Stimulated activated CD4-positive, alpha-beta T cell treated with anti-CD3 and anti-CD28 coated beads, Interleukin-15, amount 100 ng/mL, for 1 hour (primary cell): ENCODE data around the gene ATP5F1D.
"Not testable (repeated sequence)": the region's sequence is repeated elsewhere in the genome, so short reads cannot be mapped to it uniquely, and the experiment has no call there.

Source experiments
- DNase-seq, 2 donors: peaks; one replicate each; pipeline ENCODE4 v3.0.0-alpha.2; 2020; ENCODE audit warnings: low read depth in 1 of 2, low spot score in 1 of 2

Gene ATP5F1D

GRCh38 chr19:1246265-1247087, 4.9 kb downstream of the ATP5F1D start:
- DNase-seq = not testable (repeated sequence)

GRCh38 chr19:1247748-1248138, 6.2 kb downstream of the ATP5F1D start:
- no peak for DNase-seq

GRCh38 chr19:1248139-1248785, 6.7 kb downstream of the ATP5F1D start, which contains the start of gene MIDN:
Gene MIDN (plus strand): TSS chr19:1248583. CDS start chr19:1250297, 1,714 bp downstream.
- DNase-seq = peak in 1 of 2 donors; percentile 59

GRCh38 chr19:1248786-1249297, 7.3 kb downstream of the ATP5F1D start:
- peak; percentile 77 to 78 for DNase-seq

- peak; percentile 94 to 96 for DNase-seq
These were observed 7.9 kb downstream of the ATP5F1D start for GRCh38 chr19:1249298-1249989.

GRCh38 chr19:1249990-1250436, 8.5 kb downstream of the ATP5F1D start:
- DNase-seq = no peak

- DNase-seq = no peak
These were observed 9.1 kb downstream of the ATP5F1D start for GRCh38 chr19:1250437-1251260.

GRCh38 chr19:1251330-1252220, 10.0 kb downstream of the ATP5F1D start:
- DNase-seq = peak in 1 of 2 donors; percentile 47

- peak in 1 of 2 donors; percentile 47 for DNase-seq
These were observed 10.8 kb downstream of the ATP5F1D start for GRCh38 chr19:1252221-1252820.

GRCh38 chr19:1252821-1253513, 11.4 kb downstream of the ATP5F1D start:
- peak in 1 of 2 donors; percentile 58 for DNase-seq

GRCh38 chr19:1253514-1254080, 12.0 kb downstream of the ATP5F1D start:
- DNase-seq = no peak

GRCh38 chr19:1254081-1254527, 12.6 kb downstream of the ATP5F1D start:
- no peak for DNase-seq

GRCh38 chr19:1254530-1255185, 13.1 kb downstream of the ATP5F1D start:
- no peak for DNase-seq

GRCh38 chr19:1255186-1256161, 13.9 kb downstream of the ATP5F1D start:
- no peak for DNase-seq

- DNase-seq = no peak
These were observed 15.3 kb downstream of the ATP5F1D start for GRCh38 chr19:1256646-1257474.
